HG02884 (cell line): ENCODE measurements around the gene TPM2.
"Not testable (repeated sequence)": the region's sequence is repeated elsewhere in the genome, so short reads cannot be mapped to it uniquely, and the experiment has no call there.

Experiments used
- ATAC-seq: cut with Tn5 transposase; IDR thresholded peaks from one replicate; pipeline ENCODE4 v1.9.1; 2021; ENCODE audit warnings: mild to moderate bottlenecking, moderate library complexity; ENCODE audit not compliant: unreplicated experiment

TPM2 gene

DNA sequence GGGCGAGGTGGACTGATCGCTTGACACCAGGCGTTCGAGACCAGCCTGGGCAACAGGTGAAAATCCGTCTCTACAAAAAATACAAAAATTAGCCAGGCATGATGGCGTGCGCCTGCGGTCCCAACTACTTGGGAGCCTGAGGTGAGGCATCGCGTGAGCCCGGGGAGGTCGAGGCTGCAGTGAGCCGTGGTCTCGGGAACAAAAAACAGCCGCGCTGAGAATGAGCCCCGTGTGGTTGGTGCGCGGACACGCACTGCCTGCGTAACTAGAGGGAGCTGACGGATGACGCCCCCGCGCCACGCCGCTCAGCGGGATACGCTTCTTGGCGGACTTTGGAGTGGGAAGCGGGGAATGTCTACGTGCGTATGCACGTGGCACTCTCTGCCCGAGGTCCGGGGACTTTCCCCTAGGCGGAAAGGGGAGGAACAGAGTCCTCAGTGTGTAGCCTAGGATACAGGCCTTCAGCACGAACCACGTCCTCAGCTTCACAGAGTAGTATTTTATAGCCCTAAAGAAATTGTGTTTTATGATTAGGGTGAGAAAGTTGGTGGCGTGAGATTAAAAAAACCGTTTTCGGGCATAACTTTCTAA, 32.1 kb downstream of the TPM2 start, which contains the start of gene RMRP:
Gene RMRP (minus strand): TSS at position 474 of the 591 bp plus-strand sequence.
- ATAC-seq, result peak; percentile 80

DNA sequence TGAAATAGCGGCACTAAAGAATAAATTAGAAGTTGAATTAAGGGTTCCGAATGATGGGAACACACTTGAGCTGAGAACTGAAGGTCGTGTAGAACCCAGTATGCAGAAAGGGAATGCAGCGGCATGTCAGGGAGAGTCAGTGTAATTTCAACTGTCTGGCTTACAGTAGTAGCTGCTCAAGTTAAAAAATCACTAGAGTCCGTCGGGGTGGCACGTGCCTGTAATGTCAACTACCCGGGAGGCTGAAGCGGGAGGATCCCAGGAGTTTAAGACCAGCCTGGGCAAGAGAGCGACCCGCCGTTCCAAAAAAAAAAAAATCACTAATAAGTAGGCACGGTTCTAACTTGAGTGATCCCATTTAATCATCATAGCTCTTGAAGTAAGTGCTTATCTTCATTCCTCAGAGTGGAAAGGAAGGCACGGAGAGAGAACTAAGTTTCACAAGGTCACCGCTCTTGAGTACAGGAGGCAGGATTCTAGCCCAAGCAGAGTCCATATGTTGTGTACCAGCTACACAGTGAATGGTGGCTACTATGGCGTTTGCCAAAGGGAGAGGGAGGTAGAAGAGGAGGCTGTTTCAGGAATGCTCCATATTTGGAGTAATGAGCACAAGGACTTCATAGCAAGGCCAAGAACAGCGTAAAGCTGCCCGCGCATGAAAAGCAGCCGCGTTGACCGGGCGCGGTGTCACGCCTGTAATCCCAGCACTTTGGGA, 32.7 kb downstream of the TPM2 start:
- ATAC-seq, result no peak

DNA sequence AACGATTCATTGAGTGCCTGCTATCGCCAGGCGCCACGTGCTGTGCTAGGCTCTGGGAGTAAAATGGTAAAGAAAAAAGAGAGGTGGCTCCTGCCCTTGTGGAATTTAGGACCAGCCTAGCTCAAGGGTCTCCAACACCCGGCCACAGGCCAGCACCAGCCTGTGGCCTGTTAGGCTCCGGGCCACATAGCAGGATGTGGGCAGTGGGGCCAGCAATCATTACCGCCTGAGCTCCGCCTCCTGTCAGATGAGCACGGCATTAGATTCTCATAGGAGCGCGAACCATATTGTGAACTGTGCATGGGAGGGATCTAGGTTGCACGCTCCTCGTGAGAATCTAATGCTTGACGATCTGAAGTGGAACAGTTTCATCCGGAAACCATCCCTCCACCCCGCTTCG, 33.4 kb downstream of the TPM2 start:
- ATAC-seq, result no peak

DNA sequence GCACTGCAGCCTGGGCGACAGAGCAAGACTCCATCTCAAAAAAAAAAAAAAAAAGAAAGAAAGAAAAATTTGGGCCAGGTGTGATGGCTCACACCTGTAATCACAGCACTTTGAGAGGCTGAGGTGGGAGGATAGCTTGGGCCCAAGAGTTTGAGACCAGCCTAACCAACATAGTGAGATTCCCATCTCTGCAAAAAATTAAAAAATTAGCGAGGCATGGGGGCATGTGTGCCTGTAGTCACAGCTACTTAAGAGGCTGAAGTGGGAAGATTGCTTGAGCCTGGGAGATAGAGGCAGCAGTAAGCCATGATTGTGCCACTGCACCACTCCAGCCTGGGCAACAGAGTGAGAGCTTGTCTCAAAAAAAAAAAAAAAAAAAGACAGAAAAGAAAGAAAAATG, 36.1 kb downstream of the TPM2 start:
- ATAC-seq, result no peak

DNA sequence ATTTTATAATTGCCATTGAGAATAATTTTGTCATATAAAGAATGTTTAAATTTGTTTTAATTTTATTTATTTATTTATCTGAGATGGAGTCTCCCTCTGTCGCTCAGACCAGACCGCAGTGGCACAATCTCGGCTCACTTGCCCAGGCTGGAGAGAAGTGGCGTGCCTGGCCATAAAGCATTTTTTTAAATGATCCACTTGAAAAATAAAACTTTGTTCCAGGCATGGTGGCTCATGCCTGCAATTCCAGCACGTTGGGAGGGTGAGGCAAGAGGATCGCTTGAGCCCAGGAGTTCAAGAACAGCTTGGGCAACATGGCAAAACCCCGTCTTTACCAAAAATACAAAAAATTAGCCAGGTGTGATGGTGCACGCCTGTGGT, 36.9 kb downstream of the TPM2 start:
- ATAC-seq, result no peak

DNA sequence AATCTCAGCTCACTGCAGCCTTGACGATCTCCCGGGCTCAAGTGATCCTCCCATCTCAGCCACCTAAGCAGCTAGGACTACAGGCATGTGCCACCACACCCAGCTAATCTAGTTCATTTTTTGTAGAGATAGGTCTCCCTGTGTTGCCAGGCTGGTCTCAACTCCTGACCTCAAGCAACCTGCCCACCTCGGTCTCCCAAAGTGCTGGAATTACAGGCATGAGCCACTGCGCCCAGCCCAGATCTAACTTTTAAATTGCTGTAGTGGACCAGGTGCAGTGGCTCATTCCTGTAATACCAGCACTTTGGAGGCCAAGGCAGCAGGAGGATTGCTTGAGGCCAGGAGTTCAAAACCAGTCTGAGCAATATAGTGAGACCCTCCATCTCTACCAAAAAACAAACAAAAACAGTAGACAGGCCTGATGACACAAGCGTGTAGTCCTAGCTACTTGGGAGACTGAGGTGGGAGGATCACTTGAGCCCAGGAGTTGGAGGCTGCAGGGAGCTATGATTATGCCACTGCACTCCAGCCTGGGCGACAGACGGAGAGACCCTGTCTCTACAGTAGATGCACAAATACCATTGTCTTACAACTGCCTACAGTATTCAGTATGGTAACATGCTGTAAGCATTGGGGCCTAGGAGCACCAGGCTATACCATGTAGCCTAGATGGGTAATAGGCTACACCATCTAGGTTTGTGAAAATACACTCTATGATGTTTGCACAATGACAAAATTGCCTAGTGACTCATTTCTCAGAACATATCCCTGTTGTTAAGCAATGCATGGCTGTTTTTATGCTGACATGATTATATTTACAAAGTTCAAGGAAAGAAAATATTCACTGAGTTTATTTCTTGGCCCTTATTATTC, 37.5 kb downstream of the TPM2 start:
- ATAC-seq, result no peak

DNA sequence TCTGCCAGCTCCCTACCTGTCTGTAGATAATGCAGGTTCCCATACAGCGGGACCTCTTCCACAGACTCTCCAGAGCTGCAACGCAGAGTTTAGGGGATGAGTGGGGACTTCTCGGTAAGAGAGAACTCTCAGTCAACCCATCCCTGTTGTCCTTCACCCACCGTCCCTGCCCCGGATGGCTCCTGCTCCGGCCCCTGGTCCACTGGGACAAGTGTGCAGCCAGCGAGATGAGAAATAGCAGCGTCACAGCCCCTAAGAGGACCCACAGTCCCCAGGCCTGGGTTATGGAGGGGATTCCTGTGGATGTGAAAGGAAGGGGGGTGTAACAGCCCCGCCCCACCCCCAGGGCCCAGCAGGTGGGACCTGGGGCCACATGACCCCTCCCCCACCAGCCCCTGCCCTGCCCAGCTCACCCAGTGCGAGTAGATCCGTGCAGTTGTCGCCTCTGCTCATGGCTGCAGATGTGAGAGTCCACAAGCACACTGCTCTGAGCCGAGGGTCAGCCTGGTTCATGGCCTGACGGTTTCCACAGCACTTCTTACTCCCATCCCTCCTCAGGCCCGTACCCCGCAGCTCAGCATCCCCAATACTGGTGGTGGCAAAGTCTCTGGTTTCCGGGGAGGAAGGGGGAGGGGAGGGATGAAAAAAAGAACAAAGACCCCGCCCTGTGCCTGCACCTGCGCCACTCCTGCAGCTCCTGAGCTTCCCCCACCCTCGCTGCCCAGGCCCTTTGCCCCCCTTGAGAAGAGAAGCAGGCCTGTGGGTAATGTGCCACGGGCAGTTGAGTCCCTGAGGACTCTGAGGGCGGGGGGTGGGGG, 39.2 kb downstream of the TPM2 start, which contains the start of gene SIT1:
Gene SIT1 (minus strand): TSS at position 591 of the 818 bp plus-strand sequence. CDS start 78 bp downstream, at position 513.
- no peak for ATAC-seq

DNA sequence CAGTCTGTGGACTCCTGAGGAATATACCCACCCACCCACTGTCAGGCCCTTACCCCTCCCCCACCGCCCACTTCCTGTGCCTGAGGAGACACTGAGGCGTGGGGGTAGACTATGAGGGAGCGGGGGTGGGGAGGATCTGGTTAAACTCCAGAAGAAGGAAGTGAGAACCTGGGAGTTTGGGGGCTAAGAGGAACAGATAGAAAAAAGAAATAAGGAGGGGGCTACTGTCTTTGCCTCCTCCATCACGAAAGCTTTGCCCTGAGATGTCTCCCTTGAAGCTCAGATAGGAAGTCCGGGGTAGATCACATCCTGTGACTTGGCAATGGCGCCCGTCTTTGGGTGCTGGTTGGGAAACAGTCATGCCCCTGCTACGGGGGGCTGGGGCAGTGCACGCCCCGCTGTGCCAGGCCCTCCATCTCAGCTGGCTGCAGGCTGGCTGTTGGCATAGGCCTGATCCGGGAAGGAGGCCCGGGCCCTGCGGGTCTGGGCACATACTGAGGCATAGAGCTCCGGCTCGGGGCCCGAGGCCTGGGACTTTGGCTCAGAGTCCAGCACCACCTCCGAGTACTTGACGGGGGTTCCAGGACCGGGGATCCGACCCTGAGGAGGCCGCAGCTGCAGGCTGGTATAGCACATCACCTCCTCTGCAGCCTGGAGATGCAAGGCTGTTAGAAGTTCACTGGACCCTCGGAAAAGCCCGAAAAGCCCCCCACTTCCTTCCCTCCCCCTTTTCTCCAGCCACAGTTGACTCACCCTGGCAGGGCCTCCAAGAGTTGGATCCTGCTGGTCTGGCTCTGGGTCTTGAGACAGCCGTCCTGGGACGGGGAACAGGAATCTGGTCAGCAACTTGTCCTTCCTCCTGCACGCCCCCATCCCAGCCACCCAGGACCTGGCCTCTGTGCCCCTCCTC, 40.0 kb downstream of the TPM2 start:
- no peak for ATAC-seq

DNA sequence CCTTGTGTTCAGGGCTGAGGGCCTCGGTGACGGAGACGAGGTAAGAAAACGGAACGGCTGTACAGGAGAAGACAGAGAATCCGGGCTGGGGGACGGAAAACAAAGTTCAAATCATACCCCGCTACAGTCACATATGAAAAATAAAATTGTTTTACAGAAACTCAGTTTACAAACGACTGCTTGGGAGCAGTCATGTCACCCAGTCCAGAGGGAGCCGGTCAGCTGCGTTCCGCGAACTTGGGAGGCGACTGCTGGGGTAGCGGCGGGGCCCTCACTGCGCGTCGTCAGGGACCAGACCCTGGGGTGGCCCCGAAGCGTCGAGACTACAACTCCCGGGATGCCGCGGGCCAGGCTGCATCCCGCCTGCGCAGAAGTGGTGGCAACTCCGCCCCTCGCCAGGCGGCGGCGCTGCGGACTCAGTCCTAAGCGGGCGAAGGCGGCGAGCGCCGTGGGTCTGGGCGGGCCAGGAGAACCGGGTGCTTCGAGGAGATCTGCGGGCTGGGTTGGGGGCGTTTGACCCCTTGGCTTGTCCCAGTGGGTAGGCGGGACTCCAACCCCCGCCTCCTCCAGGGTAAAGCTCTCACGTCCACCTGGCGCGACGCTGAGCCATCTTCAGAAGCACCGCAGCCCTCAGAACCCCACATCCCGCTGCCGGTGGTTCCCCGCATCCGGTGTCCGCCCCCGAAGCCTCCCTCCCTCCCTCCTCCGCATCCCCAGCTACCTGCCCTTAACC, 43.0 kb downstream of the TPM2 start:
- ATAC-seq, result peak; percentile 78

DNA sequence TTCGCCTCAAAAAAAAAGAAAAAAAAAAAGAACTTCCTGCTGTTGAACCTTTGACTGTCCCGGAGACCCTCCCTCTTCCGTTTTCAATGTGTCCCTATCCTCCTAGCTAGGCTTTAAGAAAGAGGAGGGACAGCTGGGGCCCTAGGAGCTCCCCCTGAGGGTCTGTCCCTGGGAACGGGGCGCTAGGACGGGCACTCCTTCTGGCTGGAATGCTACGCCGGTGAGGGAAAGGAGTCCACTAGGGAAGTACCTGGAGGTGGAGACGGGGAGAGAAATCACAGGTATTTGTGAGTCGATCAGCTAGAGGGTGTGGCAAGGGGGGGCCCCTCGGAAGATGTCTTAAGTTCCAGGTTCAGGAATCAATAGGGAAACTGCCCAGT, 43.6 kb downstream of the TPM2 start:
- ATAC-seq, result no peak

DNA sequence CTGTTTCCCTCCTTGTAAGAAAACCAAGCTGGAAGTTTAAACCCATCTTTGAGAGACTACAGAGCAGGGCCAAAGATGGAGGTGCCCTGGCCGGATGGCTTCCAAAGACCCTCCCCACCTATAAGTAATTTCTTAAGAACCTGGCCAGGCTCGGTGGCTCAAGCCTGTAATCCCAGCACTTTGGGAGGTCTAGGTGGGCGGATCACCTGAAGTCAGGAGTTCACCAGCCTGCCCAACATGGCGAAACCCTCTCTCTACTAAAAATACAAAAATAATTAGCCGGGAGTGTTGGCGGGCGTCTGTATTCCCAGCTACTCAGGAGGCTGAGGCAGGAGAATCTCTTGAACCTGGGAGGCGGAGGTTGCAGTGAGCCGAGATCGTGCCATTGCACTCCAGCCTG, 44.0 kb downstream of the TPM2 start:
- not testable (repeated sequence) for ATAC-seq

DNA sequence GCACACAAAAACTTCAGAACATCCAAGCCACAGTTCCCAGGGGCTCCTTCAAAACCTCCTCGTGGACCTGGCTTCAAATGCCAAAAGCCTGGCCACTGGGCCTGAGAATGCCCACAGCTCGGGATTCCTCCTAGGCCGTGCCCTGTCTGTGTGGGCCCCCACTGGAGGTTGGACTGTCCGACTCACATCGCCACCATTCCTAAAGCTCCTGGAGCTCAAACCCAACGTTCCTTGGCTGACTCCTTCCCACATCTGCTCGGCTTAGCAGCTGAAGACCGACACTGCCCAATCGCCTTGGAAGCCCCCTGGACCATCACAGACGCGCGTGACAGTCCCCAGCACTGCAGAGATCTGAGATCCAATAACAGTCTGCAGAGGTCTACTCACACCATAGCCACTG, 46.7 kb downstream of the TPM2 start:
- ATAC-seq, result no peak

DNA sequence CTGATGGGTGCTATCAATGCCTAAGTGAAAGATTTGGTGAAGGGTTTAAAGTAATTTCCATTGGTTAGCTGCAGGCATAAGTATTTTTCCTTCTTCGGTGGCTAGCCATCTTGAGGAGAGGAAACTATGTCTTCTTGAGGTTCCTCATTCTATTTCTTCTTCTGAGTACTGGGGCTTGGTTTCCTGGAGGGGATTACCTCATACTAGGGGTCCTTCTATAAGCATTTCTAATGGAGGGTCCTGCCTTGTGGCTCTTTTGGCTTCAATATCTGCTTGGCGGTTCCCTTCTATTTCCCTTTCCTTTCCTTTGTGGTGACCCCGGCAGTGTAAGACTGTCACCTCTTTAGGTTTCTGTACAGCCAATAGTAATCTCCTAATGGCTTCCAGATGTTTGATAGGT, 48.2 kb downstream of the TPM2 start:
- not testable (repeated sequence) for ATAC-seq

DNA sequence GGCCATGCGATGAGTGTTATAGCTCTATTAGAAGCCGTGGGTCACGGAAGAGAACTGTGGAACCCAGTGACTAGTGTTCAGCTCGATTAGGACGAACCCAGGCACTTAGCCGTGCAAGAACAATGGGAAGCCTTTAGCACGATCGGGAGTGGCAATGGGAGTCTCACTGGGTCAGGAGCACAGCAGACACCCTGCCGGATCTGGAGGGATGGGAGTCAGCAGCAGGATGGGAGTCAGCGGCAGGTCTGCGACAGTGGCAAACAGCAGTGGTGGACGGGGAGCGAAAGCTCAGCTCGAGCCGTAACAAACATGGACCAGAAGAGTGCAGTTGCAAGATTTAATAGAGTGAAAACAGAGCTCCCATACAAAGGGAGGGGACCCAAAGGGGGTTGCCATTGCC, 49.3 kb downstream of the TPM2 start:
- not testable (repeated sequence) for ATAC-seq

DNA sequence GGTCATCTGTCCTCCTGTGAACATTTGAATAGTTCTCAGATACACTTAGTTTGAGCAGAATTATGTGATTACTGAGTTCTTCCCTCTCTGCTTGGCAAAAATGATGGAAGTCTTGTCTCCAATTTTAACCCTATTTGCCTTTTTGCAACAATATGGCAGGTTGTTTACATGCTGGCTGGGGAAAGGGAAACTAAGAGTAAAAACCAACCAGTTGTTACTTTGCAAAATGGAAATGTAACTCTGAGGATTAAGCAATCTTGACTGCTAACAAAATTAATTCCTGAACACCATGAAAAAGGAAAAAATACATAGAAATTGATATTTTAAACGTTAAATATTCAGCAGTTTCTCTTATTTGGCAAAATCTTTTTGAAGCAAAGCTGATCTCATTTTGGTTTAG, 50.1 kb downstream of the TPM2 start:
- ATAC-seq, result no peak

DNA sequence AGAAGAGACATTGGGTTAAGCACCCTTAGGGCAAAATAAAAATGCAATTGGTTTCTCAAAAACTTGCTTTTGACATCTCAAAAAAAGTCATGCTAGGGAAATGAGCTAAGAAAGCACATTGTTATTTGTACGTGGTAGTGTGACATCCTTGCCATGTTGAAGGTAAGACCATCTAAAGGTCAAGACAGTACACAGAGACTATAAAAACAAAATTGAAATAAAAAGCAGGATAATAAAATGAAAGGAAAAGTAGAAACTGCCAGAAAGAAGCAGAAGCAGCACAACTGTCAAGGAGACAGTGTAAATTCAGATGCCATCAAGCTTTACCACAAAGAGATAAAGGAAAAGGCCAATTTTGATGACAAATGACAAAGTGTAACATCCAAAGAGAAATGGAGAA, 50.5 kb downstream of the TPM2 start:
- not testable (repeated sequence) for ATAC-seq

DNA sequence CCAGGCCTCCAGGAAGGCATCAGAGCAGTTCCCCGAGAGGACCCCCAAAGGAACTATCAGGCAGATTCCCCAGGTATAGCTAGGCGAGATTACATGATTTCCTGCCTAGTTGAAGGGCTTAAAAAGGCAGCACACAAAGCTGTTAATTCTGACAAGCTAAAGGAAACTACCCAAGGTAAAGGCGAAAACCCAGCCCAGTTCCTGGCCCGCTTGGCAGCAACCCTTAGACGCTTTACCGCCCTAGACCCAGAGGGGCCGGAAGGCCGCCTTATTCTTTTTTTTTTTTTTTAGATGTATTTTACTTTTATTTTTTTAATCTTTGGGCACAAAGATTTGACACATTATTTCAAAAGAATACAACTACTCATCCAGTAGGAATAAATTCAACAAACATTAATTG, 51.0 kb downstream of the TPM2 start:
- ATAC-seq, result not testable (repeated sequence)

DNA sequence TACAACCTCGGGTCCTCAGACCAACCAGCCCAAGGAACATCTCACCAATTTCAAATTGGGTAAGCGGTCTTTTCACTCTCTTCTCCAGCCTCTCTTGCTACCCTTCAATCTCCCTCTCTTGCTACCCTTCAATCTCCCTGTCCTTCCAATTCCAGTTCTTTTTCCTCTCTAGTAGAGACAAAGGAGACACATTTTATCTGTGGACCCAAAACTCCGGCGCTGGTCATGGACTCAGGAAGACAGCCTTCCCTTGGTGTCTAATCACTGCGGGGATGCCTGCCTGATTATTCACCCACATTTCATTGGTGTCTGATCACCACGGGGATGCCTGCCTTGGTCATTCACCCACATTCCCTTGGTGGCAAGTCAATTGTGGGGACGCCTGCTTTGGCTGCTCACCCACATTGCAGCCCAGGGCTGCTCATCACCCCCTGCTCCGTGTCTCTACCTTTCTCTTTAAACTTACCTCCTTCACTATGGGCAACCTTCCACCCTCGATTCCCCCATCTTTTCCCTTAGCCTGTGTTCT, 52.2 kb downstream of the TPM2 start:
- not testable (repeated sequence) for ATAC-seq

DNA sequence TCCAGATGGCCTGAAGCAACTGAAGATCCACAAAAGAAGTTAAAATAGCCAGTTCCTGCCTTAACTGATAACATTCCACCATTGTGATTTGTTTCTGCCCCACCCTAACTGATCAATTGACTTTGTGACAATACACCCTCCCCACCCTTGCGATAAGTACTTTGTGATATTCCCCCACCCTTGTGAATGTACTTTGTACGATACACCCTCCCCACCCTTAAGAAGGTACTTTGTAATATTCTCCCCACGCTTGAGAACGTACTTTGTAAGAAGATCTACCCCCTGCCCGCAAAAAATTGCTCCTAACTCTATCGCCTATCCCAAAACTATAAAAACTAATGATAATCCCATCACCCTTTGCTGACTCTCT, 52.9 kb downstream of the TPM2 start:
- not testable (repeated sequence) for ATAC-seq
